GM12864 (cell line): ENCODE data around the gene MKNK1.

ENCODE experiments used
- DNase-seq: peaks from one replicate; pipeline ENCODE4 v3.0.0-alpha.2; 2011; ENCODE audit warnings: low read depth
- H3K4me3 ChIP-seq: 2 replicates; pipeline ENCODE4 v1.5.1; 2011; ENCODE audit warnings: mild to moderate bottlenecking, low read depth, low read length, control low read depth
- CTCF ChIP-seq: IDR thresholded peaks from 2 replicates; pipeline ENCODE4 v1.5.1; 2011; ENCODE audit warnings: low read depth, mild to moderate bottlenecking, moderate library complexity, low read length, control low read depth, inconsistent platforms; ENCODE audit errors: missing control alignments

The MKNK1 gene

GRCh38 chr1:46619656-46620258 lies 15.7 kb upstream of the MKNK1 start:
- no peak overlapping the region for H3K4me3 ChIP-seq
- TF ChIP-seq CTCF, result no peak
- DNase-seq, result no peak

GRCh38 chr1:46618754-46619415 lies 14.8 kb upstream of the MKNK1 start:
- H3K4me3 ChIP-seq, result no peak overlapping the region
- no peak for TF ChIP-seq CTCF
- no peak for DNase-seq

GRCh38 chr1:46617833-46618232 lies 13.8 kb upstream of the MKNK1 start:
- no peak for TF ChIP-seq CTCF
- no peak for DNase-seq
- H3K4me3 ChIP-seq, result no peak overlapping the region

- no peak for DNase-seq
- peak overlapping the region; percentile 69 for H3K4me3 ChIP-seq
- no peak for TF ChIP-seq CTCF
Measured at GRCh38 chr1:46617108-46617800, 13.2 kb upstream of the MKNK1 start.

GRCh38 chr1:46616277-46617107 lies 12.4 kb upstream of the MKNK1 start, which contains the start of gene MOB3C:
TSS of gene MOB3C (minus strand) at chr1:46616811. CDS start at chr1:46613321, 3,490 bp downstream.
- DNase-seq, result no peak
- no peak for TF ChIP-seq CTCF

GRCh38 chr1:46615735-46616134 lies 11.7 kb upstream of the MKNK1 start:
- H3K4me3 ChIP-seq, result peak overlapping the region; percentile 69
- no peak for TF ChIP-seq CTCF
- no peak for DNase-seq

More at GRCh38 chr1:46616277-46617107, 12.4 kb upstream of the MKNK1 start, which contains the start of gene MOB3C:
- H3K4me3 ChIP-seq, result peak within 1 kb of the TSS; percentile 69
